Mononuclear cell (primary cell): ENCODE results near the gene CES4A. TPM values are rescaled to one million over a fixed set of nuclear protein-coding genes. Genes with fewer than 3 reads are reported as not detected.
"Not testable (repeated sequence)": the region's sequence is repeated elsewhere in the genome, so short reads cannot be mapped to it uniquely, and the experiment has no call there.

ENCODE experiments used
- H3K27me3 ChIP-seq: 2 replicates; pipeline ENCODE4 v1.6.0; 2011; ENCODE audit warnings: low read length, control low read depth; ENCODE audit not compliant: insufficient read depth
- H3K4me1 ChIP-seq: 2 replicates; pipeline ENCODE4 v1.5.1; 2011; ENCODE audit warnings: mild to moderate bottlenecking, low read length, control low read depth; ENCODE audit not compliant: insufficient read depth
- H3K4me3 ChIP-seq: 2 replicates; pipeline ENCODE4 v1.5.1; 2011; ENCODE audit warnings: mild to moderate bottlenecking, low read length, moderate library complexity
- H3K9me3 ChIP-seq: 2 replicates; pipeline ENCODE4 v1.5.1; 2011; ENCODE audit warnings: low read depth, mild to moderate bottlenecking, control low read depth, low read length
- total RNA-seq: library from RNA; depleted of rRNA; stranded (reverse); fragments of >200 nt; gene quantifications from one replicate; pipeline ENCODE4 v1.2.3, GENCODE V29; 2012

The CES4A gene
- total RNA-seq: 5.6 TPM

- H3K27me3 ChIP-seq: no peaks in the 10 kb centered on the region
Measured at GRCh38 chr16:66988197-66988788, at the start of gene CES4A. Gene CES4A (plus strand): TSS chr16:66988589. CDS start chr16:66988773, 184 bp downstream.

DNA sequence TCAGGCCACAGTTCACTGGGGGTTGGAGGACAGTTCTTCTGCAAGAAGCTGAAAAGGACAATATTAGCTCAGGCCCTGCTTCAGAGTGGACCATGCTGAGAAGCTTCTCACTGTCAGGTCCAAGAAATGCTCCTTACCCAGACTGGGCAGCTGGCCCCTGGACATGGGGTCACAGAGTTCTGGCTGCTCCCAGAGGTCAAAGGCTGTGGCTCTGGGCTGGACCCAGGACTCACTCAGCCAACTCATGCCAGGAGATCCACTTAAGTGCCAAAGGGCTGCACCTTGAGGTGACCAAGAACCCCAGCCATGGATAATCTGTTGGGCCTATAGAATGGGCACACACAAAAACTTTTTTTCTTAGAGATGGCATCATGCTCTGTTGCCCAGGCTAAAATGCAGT lies 49.0 kb upstream of the CES4A start:
- H3K4me3 ChIP-seq: no peak overlapping the region
- H3K27me3 ChIP-seq: no peaks in the 10 kb centered on the region
- H3K4me1 ChIP-seq: peaks cover 18% of the 10 kb centered on the region
- H3K9me3 ChIP-seq: no peaks in the 10 kb centered on the region

More at GRCh38 chr16:66988197-66988788, at the start of gene CES4A:
- H3K4me3 ChIP-seq: no peak within 1 kb of the TSS
- H3K9me3 ChIP-seq: no peaks in the 10 kb centered on the region
- H3K4me1 ChIP-seq: peaks cover 14% of the 10 kb centered on the region

DNA sequence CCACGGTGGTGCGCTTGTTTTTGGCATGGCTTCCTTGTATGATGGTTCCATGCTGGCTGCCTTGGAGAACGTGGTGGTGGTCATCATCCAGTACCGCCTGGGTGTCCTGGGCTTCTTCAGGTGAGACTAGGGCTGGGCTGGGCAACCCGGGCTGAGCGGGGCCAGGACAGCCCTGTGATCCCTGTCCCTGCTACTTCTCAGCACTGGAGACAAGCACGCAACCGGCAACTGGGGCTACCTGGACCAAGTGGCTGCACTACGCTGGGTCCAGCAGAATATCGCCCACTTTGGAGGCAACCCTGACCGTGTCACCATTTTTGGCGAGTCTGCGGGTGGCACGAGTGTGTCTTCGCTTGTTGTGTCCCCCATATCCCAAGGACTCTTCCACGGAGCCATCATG lies 48.2 kb upstream of the CES4A start:
- Histone ChIP-seq H3K4me1 (peaks cover 15% of the 10 kb centered on the region), H3K4me3 (no peak overlapping the region), H3K9me3 (no peaks in the 10 kb centered on the region), H3K27me3 (no peaks in the 10 kb centered on the region)

- Histone ChIP-seq H3K4me3 (no peak overlapping the region), H3K27me3 (no peaks in the 10 kb centered on the region), H3K9me3 (no peaks in the 10 kb centered on the region), H3K4me1 (peaks cover 5% of the 10 kb centered on the region)
Measured at GRCh38 chr16:66942981-66943380, 45.4 kb upstream of the CES4A start.

DNA sequence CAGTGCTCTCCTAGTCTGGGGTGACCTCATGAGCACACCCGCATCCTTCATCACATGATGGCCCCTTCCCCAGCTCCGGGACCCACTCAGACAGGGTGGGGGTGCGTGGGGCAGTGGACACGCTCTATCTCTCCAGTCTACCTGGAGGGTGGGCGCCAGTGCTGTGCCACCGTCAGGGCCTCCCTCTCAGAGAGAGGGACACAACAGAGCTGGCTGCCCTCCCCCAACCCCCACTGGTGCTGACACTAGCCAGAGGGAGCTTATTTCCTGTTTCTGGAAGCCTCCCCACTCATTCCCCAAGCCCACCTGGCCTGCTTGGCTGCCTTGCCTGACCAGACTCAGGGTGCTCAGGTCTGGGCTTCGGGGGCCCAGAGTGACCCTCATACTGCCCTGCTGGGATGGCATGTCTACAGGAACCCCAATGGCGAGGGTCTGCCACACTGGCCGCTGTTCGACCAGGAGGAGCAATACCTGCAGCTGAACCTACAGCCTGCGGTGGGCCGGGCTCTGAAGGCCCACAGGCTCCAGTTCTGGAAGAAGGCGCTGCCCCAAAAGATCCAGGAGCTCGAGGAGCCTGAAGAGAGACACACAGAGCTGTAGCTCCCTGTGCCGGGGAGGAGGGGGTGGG lies 44.8 kb upstream of the CES4A start:
- no peak overlapping the region for H3K4me3 ChIP-seq
- peaks cover 4% of the 10 kb centered on the region for H3K27me3 ChIP-seq
- peaks cover 11% of the 10 kb centered on the region for H3K4me1 ChIP-seq
- H3K9me3 ChIP-seq: no peaks in the 10 kb centered on the region

DNA sequence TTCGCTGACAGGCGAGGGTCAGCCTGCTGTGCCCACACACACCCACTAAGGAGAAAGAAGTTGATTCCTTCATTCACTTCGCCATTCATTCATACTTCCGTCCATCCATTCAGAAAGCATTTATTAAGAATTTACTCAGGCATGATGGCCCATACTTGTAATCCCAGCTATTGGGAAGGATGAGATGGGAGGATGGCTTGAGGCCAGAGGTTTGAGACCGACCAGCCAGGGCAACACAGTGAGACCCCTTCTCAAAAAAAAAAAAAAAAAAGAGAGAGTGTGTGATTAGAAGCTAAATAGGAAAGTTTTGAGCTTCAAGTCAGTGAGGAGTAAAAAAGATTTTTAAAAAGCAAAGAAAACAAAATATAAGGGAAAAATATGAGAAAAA lies 44.3 kb upstream of the CES4A start:
- Histone ChIP-seq H3K27me3 (peaks cover 9% of the 10 kb centered on the region), H3K4me3 (no peak overlapping the region)

DNA sequence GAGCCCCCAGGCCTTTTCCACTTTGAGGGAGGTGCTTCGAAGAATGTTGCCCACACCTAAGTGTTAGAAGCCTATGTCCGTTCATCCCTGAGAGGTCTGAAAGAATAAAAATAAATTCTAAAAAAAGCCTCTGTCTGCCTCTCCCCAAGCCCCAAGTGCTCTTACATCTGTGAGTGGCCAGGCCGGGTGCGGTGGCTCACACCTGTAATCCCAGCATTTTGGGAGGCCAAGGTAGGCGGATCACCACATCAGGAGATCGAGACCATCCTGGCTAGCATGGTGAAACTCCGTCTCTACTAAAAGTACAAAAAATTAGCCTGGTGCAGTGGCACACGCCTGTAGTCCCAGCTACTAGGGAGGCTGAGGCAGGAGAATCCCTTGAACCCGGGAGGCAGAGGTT lies 43.4 kb upstream of the CES4A start:
- peaks cover 16% of the 10 kb centered on the region for H3K4me1 ChIP-seq

More for the DNA sequence above, 44.3 kb upstream of the CES4A start:
- peaks cover 16% of the 10 kb centered on the region for H3K4me1 ChIP-seq
- H3K9me3 ChIP-seq: no peaks in the 10 kb centered on the region

DNA sequence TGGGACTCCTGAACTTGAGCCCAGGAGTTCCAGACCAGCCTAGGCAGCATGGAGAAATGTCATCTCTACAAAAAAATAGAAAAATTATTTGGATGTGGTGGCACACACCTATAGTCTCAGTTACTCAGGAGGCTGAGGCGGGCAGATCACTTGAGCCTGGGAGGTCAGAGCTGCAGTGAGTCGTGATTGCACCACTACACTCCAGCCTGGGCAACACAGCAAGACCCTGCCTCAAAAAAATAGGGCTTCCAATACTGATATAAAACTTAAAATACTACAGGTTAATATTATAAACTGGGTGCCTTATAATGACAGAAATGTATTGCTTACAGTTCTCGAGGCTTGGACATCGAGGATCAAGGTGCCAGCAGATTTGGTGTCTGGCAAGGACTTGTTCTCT lies 42.5 kb upstream of the CES4A start:
- no peaks in the 10 kb centered on the region for H3K9me3 ChIP-seq

More for the DNA sequence above, 43.4 kb upstream of the CES4A start:
- H3K9me3 ChIP-seq, H3K4me3 ChIP-seq: not testable (repeated sequence)
- H3K27me3 ChIP-seq: peaks cover 18% of the 10 kb centered on the region

GRCh38 chr16:66946541-66946940 lies 41.8 kb upstream of the CES4A start:
- Histone ChIP-seq H3K4me1 (peaks cover 16% of the 10 kb centered on the region), H3K27me3 (peaks cover 34% of the 10 kb centered on the region), H3K4me3 (no peak overlapping the region), H3K9me3 (no peaks in the 10 kb centered on the region)

More for the DNA sequence above, 42.5 kb upstream of the CES4A start:
- peaks cover 16% of the 10 kb centered on the region for H3K4me1 ChIP-seq
- peaks cover 28% of the 10 kb centered on the region for H3K27me3 ChIP-seq
- no peak overlapping the region for H3K4me3 ChIP-seq

GRCh38 chr16:66946974-66947301 lies 41.5 kb upstream of the CES4A start:
- Histone ChIP-seq H3K9me3 (no peaks in the 10 kb centered on the region), H3K4me3 (no peak overlapping the region), H3K4me1 (peaks cover 16% of the 10 kb centered on the region), H3K27me3 (peaks cover 38% of the 10 kb centered on the region)

- Histone ChIP-seq H3K27me3 (peaks cover 38% of the 10 kb centered on the region), H3K9me3 (no peaks in the 10 kb centered on the region), H3K4me3 (peak overlapping the region; percentile 37), H3K4me1 (peaks cover 16% of the 10 kb centered on the region)
Measured at GRCh38 chr16:66947302-66948065, 40.9 kb upstream of the CES4A start.

- Histone ChIP-seq H3K9me3 (no peaks in the 10 kb centered on the region), H3K4me3 (peak overlapping the region; percentile 37), H3K27me3 (peaks cover 40% of the 10 kb centered on the region), H3K4me1 (peaks cover 16% of the 10 kb centered on the region)
Measured at GRCh38 chr16:66948134-66948836, 40.1 kb upstream of the CES4A start.

GRCh38 chr16:66948837-66949225 lies 39.6 kb upstream of the CES4A start:
- no peaks in the 10 kb centered on the region for H3K9me3 ChIP-seq
- H3K27me3 ChIP-seq: peaks cover 44% of the 10 kb centered on the region
- peaks cover 16% of the 10 kb centered on the region for H3K4me1 ChIP-seq
- H3K4me3 ChIP-seq: no peak overlapping the region

- Histone ChIP-seq H3K4me1 (peaks cover 16% of the 10 kb centered on the region), H3K27me3 (peaks cover 44% of the 10 kb centered on the region), H3K4me3 (no peak overlapping the region), H3K9me3 (no peaks in the 10 kb centered on the region)
Measured at GRCh38 chr16:66949472-66949871, 38.9 kb upstream of the CES4A start.

- peaks cover 44% of the 10 kb centered on the region for H3K27me3 ChIP-seq
- H3K4me1 ChIP-seq: peaks cover 16% of the 10 kb centered on the region
- no peaks in the 10 kb centered on the region for H3K9me3 ChIP-seq
- no peak overlapping the region for H3K4me3 ChIP-seq
Measured at GRCh38 chr16:66950437-66950836, 38.0 kb upstream of the CES4A start.
